IMR-90 (cell line): ENCODE results near the gene PPP6R3. TPM values are rescaled to one million over a fixed set of nuclear protein-coding genes. Genes with fewer than 3 reads are reported as not detected.
"Not testable (repeated sequence)": the region's sequence is repeated elsewhere in the genome, so short reads cannot be mapped to it uniquely, and the experiment has no call there.

ENCODE experiments used
- ATAC-seq: fragments of 200-7000 bp; cut with Tn5 transposase; 2 replicates; pipeline ENCODE4 v1.9.1; 2020; ENCODE audit warnings: low read depth, mild to moderate bottlenecking, moderate library complexity
- BruUV-seq: library from RNA; stranded (reverse); fragments of 400-500 nt; replicated peaks from 2 replicates; lab custom pipeline; 2021; lab: Mats Ljungman, UMichigan
- CTCF ChIA-PET: fragments of 300-600 bp; formaldehyde crosslinking; extraction: SDS; loops from one replicate; lab custom pipeline; 2021; ENCODE audit warnings: antibody characterized with exemption; lab: Yijun Ruan, JAX
- POLR2A ChIA-PET: fragments of 300-600 bp; sonication (Branson Sonifier 250); formaldehyde crosslinking; loops from one replicate; lab custom pipeline; 2022; ENCODE audit warnings: antibody characterized with exemption; ENCODE audit not compliant: unreplicated experiment; lab: Charles Lee
- DNase-seq: peaks from one replicate; pipeline ENCODE4 v3.0.0; 2013
- H2AFZ ChIP-seq: replicated peaks from 2 replicates; pipeline ENCODE3; 2013; ENCODE audit warnings: low read length, mild to moderate bottlenecking; ENCODE audit not compliant: poor library complexity
- H2AK5ac ChIP-seq: 2 replicates; pipeline ENCODE4 v1.6.1; 2013; ENCODE audit warnings: low read depth, low read length, inconsistent platforms
- H2AK9ac ChIP-seq: replicated peaks from 2 replicates; pipeline ENCODE3; 2013; ENCODE audit warnings: mild to moderate bottlenecking, low read depth, low read length, moderate library complexity; ENCODE audit not compliant: poor library complexity
- H2BK120ac ChIP-seq: 2 replicates; pipeline ENCODE4 v1.6.1; 2013; ENCODE audit warnings: low read depth, low read length, inconsistent platforms
- H2BK15ac ChIP-seq: 3 replicates; pipeline ENCODE4 v1.6.1; 2013; ENCODE audit warnings: low read depth, low read length, inconsistent platforms
- H2BK20ac ChIP-seq: 2 replicates; pipeline ENCODE4 v1.6.1; 2013; ENCODE audit warnings: low read depth, mild to moderate bottlenecking, inconsistent platforms, low read length, moderate library complexity
- H2BK5ac ChIP-seq: 2 replicates; pipeline ENCODE4 v1.6.1; 2013; ENCODE audit warnings: mild to moderate bottlenecking, low read depth, low read length, inconsistent platforms; ENCODE audit not compliant: poor library complexity, severe bottlenecking
- H3K14ac ChIP-seq: replicated peaks from 2 replicates; pipeline ENCODE4 v1.6.1; 2013; ENCODE audit warnings: low read depth, low read length, inconsistent platforms
- H3K18ac ChIP-seq: 2 replicates; pipeline ENCODE4 v1.6.1; 2013; ENCODE audit warnings: low read depth, low read length, control low read depth
- H3K23ac ChIP-seq: 2 replicates; pipeline ENCODE4 v1.6.1; 2013; ENCODE audit warnings: low read depth, low read length, inconsistent platforms
- H3K27ac ChIP-seq: 2 replicates; pipeline ENCODE4 v1.5.1; 2013; ENCODE audit warnings: mild to moderate bottlenecking, control low read depth, low read length; ENCODE audit not compliant: insufficient read depth
- H3K27me3 ChIP-seq: 2 replicates; pipeline ENCODE4 v1.6.1; 2013; ENCODE audit warnings: low read length; ENCODE audit not compliant: control insufficient read depth, insufficient read depth
- H3K36me3 ChIP-seq: 2 replicates; pipeline ENCODE4 v1.6.1; 2013; ENCODE audit warnings: low read length, mixed read lengths; ENCODE audit not compliant: control insufficient read depth, insufficient read depth
- H3K4ac ChIP-seq: 2 replicates; pipeline ENCODE4 v1.6.1; 2013; ENCODE audit warnings: low read depth, low read length, inconsistent platforms
- H3K4me1 ChIP-seq: 2 replicates; pipeline ENCODE4 v1.6.1; 2013; ENCODE audit warnings: low read length, mixed read lengths; ENCODE audit not compliant: control insufficient read depth, insufficient read depth
- H3K4me2 ChIP-seq: 2 replicates; pipeline ENCODE4 v1.6.1; 2013; ENCODE audit warnings: low read depth, mild to moderate bottlenecking, control low read depth, low read length, moderate library complexity
- H3K4me3 ChIP-seq: 2 replicates; pipeline ENCODE4 v1.5.1; 2013; ENCODE audit warnings: low read depth, mild to moderate bottlenecking, control low read depth, low read length, moderate library complexity; ENCODE audit not compliant: insufficient read depth
- H3K56ac ChIP-seq: 2 replicates; pipeline ENCODE4 v1.6.1; 2013; ENCODE audit warnings: low read length, inconsistent platforms; ENCODE audit not compliant: insufficient read depth; ENCODE audit errors: extremely low read depth
- H3K79me1 ChIP-seq, 2 experiments: 2 replicates each; pipeline ENCODE4 v1.6.1; 2013; ENCODE audit warnings: low read length in 2 of 2, inconsistent platforms in 1 of 2, low read depth in 1 of 2
- H3K9ac ChIP-seq: 2 replicates; pipeline ENCODE4 v1.6.1; 2013; ENCODE audit warnings: low read depth, low read length, control low read depth
- H3K9me1 ChIP-seq: 2 replicates; pipeline ENCODE4 v1.6.1; 2013; ENCODE audit warnings: low read length, inconsistent platforms; ENCODE audit not compliant: insufficient read depth
- H3K9me3 ChIP-seq: 2 replicates; pipeline ENCODE4 v1.6.1; 2013; ENCODE audit warnings: low read length; ENCODE audit not compliant: control insufficient read depth, insufficient read depth
- H4K20me1 ChIP-seq: 2 replicates; pipeline ENCODE4 v1.6.1; 2013; ENCODE audit warnings: low read length, inconsistent platforms; ENCODE audit not compliant: insufficient read depth
- H4K5ac ChIP-seq: 2 replicates; pipeline ENCODE4 v1.6.1; 2013; ENCODE audit warnings: mild to moderate bottlenecking, low read depth, low read length, control low read depth
- H4K8ac ChIP-seq, 2 experiments: 2 replicates each; pipeline ENCODE4 v1.6.1; 2013; ENCODE audit warnings: low read depth in 2 of 2, low read length in 2 of 2, control low read depth in 1 of 2, inconsistent platforms in 1 of 2
- H4K91ac ChIP-seq: 2 replicates; pipeline ENCODE4 v1.6.1; 2013; ENCODE audit warnings: low read depth, low read length, inconsistent platforms; ENCODE audit not compliant: insufficient read depth
- WGBS, 2 experiments: methylation state at CpG; one replicate each; pipeline versions ENCODE4 v1.1.5 to v1.1.7; 2013; ENCODE audit warnings: missing lambda C conversion rate in 2 of 2; ENCODE audit not compliant: insufficient read length in 1 of 2; ENCODE audit errors: extremely low coverage in 2 of 2; 5-methylcytosine and 5-hydroxymethylcytosine counted together
- dilution Hi-C: fragments of 300-500 bp; cut with HindIII; formaldehyde crosslinking; loops from one replicate; pipeline ENCODE4 v1.14.3; 2018; ENCODE audit warnings: low sequenced_read_pairs; ENCODE audit not compliant: unreplicated experiment
- in situ Hi-C: fragments of 300-500 bp; cut with MboI; formaldehyde crosslinking; loops from 3 replicates; pipeline ENCODE4 v1.14.3; 2019; ENCODE audit warnings: low sequenced_read_pairs, inconsistent platforms, mixed read lengths
- intact Hi-C: fragments of 100-400 bp; cut with micrococcal nuclease; formaldehyde crosslinking; loops from 2 replicates; pipeline ENCODE4 v1.10.0; 2022
- polyA plus RNA-seq, 3 experiments: library from polyadenylated mRNA; depleted of rRNA; stranded (reverse); fragments of >200 nt; gene quantifications; 2 replicates each; pipeline ENCODE4 v1.2.3, GENCODE V29; 2012; ENCODE audit warnings: low replicate concordance in 1 of 3
- total RNA-seq: library from RNA; depleted of rRNA; stranded (reverse); fragments of >200 nt; gene quantifications from 2 replicates; pipeline ENCODE4 v1.2.3, GENCODE V29; 2012

Gene PPP6R3
- total and polyA plus RNA-seq, 2 of the 4 experiments (the other 2 are of a cell fraction): 29.0 to 123 TPM

- H2BK120ac ChIP-seq, H4K8ac ChIP-seq, BruUV-seq, H4K91ac ChIP-seq, H3K9ac ChIP-seq, H3K9me1 ChIP-seq, H3K23ac ChIP-seq, H2BK20ac ChIP-seq, H3K14ac ChIP-seq, H2AK5ac ChIP-seq, H2BK5ac ChIP-seq, H3K56ac ChIP-seq, H4K5ac ChIP-seq, ATAC-seq, H2AFZ ChIP-seq, H4K20me1 ChIP-seq, H3K79me1 ChIP-seq, H2AK9ac ChIP-seq, H2BK15ac ChIP-seq, dilution Hi-C loops, H3K9me3 ChIP-seq, CTCF ChIA-PET, POLR2A ChIA-PET, H3K4me2 ChIP-seq, H3K27ac ChIP-seq, in situ Hi-C loops, H3K4me1 ChIP-seq, intact Hi-C loops, H3K4ac ChIP-seq, H3K4me3 ChIP-seq, DNase-seq, H3K18ac ChIP-seq, H3K36me3 ChIP-seq: not testable (repeated sequence)
- WGBS, 2 experiments: no CpG with 5 or more reads among the region's 4 CpGs
- H3K27me3 ChIP-seq: peaks cover 10% of the 10 kb centered on the region
These were observed 164.5 kb downstream of the PPP6R3 start for GRCh38 chr11:68625069-68625468.

GRCh38 chr11:68626236-68626635, 165.7 kb downstream of the PPP6R3 start:
- H3K18ac ChIP-seq, intact Hi-C loops, H3K4ac ChIP-seq, H3K9me3 ChIP-seq, H2BK15ac ChIP-seq, H3K14ac ChIP-seq, BruUV-seq, H3K36me3 ChIP-seq, H2BK5ac ChIP-seq, H4K91ac ChIP-seq, H2AFZ ChIP-seq, H4K5ac ChIP-seq, H3K79me1 ChIP-seq, DNase-seq, H3K9ac ChIP-seq, H3K4me2 ChIP-seq, H3K27ac ChIP-seq, ATAC-seq, CTCF ChIA-PET, H2AK5ac ChIP-seq, in situ Hi-C loops, H2AK9ac ChIP-seq, H3K9me1 ChIP-seq, H4K8ac ChIP-seq, dilution Hi-C loops, H3K4me1 ChIP-seq, H3K27me3 ChIP-seq, POLR2A ChIA-PET, H4K20me1 ChIP-seq, H3K56ac ChIP-seq, H3K23ac ChIP-seq, H2BK120ac ChIP-seq, H3K4me3 ChIP-seq, H2BK20ac ChIP-seq: not testable (repeated sequence)
- WGBS, 2 experiments: 78% methylated on average over 3 of the region's 7 CpGs; no CpG with 5 or more reads in 1 of the 2 experiments
